Mesodermal cell (in vitro differentiated cells): ENCODE data around the gene IGSF8.

Source experiments
- H3K27ac ChIP-seq: 2 replicates; pipeline ENCODE4 v1.7.0; 2013; ENCODE audit warnings: mild to moderate bottlenecking, low read depth, low read length, moderate library complexity; ENCODE audit not compliant: severe bottlenecking
- H3K36me3 ChIP-seq: 2 replicates; pipeline ENCODE4 v1.7.1; 2013; ENCODE audit warnings: mild to moderate bottlenecking, low read length, moderate library complexity; ENCODE audit not compliant: control insufficient read depth, insufficient read depth
- H3K4me1 ChIP-seq: one replicate; pipeline ENCODE4 v1.7.1; 2013; ENCODE audit warnings: mild to moderate bottlenecking, low read length; ENCODE audit not compliant: insufficient read depth, control insufficient read depth, poor library complexity, severe bottlenecking
- H3K4me3 ChIP-seq: 2 replicates; pipeline ENCODE4 v1.7.0; 2013; ENCODE audit warnings: low read length, control low read depth, mild to moderate bottlenecking; ENCODE audit not compliant: insufficient read depth, poor library complexity, severe bottlenecking; ENCODE audit errors: extremely low read depth
- H3K9me3 ChIP-seq: 2 replicates; pipeline ENCODE4 v1.7.1; 2013; ENCODE audit warnings: mild to moderate bottlenecking, low read length, moderate library complexity; ENCODE audit not compliant: control insufficient read depth
- WGBS, 2 experiments: methylation state at CpG; one replicate each; pipeline ENCODE4 v1.1.5; 2013; ENCODE audit warnings: missing lambda C conversion rate in 2 of 2; ENCODE audit not compliant: insufficient coverage in 2 of 2; 5-methylcytosine and 5-hydroxymethylcytosine counted together

The IGSF8 gene

DNA sequence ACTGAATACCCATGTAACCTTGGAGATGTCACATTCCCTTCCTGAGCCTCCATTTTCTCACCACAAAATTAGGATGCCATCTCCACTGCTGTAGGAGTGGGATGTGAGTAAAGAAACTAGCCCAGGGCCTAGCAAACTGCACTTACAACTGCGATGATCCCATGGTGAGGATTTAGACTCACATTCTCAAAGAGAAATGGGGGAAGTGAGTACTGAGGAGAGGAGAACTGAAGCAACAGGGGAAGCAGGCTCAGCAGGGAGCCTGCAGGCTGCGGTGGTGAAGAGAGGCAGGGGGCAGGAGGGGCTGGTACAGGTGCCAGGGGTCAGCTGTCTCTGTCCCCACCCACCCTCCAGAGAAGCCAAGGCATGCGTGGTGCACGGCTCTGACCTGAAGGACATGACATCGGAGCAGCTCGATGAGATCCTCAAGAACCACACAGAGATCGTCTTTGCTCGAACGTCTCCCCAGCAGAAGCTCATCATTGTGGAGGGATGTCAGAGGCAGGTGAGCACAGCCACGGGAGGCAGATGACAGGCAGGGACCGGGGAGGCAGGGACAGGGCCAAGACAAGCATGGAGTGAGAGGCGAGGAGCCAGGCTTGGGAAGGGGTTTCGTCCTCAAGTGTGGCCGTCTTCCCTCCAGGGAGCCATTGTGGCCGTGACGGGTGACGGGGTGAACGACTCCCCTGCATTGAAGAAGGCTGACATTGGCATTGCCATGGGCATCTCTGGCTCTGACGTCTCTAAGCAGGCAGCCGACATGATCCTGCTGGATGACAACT lies 36.6 kb upstream of the IGSF8 start:
- no peak overlapping the region for H3K4me3 ChIP-seq
- WGBS, 2 experiments, result 92 to 93% methylated on average over 17 to 18 of the region's 20 CpGs
- H3K27ac ChIP-seq, result no peak overlapping the region
- H3K36me3 ChIP-seq, result no peaks in the 10 kb centered on the region
- no peaks in the 10 kb centered on the region for H3K4me1 ChIP-seq
- no peaks in the 10 kb centered on the region for H3K9me3 ChIP-seq

DNA sequence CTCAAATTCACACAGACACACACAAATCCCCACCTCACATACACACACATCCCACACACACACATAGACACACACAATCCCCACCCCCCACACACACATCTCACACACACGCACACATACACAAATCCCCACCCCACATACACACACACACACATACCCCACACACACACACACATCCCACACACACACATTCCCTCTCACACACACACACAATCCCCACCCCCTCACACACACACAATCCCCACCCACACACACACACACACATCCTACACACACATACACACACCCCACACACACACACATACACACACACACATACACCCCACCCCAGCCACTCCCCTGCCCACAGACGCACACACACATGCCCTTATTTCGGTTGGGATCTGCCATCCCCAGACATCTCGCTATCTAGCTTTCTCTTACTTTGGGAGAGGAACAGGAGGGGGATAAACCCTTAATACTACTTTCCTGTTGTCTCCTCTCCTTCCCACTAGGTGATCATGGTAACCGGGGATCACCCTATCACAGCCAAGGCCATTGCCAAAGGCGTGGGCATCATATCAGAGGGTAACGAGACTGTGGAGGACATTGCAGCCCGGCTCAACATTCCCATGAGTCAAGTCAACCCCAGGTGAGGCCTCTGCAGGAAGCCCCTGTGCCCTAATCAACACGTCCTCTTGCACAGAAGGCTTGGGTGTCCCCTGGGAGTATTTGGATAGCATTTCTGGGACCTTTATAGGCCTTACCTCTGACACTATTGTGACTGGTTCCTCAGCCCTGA lies 35.8 kb upstream of the IGSF8 start:
- Histone ChIP-seq H3K4me1 (peaks cover 3% of the 10 kb centered on the region), H3K4me3 (no peak overlapping the region), H3K9me3 (no peaks in the 10 kb centered on the region), H3K36me3 (no peaks in the 10 kb centered on the region), H3K27ac (no peak overlapping the region)
- WGBS, 2 experiments, result 90 to 98% methylated on average over 5 to 9 of the region's 9 CpGs

DNA sequence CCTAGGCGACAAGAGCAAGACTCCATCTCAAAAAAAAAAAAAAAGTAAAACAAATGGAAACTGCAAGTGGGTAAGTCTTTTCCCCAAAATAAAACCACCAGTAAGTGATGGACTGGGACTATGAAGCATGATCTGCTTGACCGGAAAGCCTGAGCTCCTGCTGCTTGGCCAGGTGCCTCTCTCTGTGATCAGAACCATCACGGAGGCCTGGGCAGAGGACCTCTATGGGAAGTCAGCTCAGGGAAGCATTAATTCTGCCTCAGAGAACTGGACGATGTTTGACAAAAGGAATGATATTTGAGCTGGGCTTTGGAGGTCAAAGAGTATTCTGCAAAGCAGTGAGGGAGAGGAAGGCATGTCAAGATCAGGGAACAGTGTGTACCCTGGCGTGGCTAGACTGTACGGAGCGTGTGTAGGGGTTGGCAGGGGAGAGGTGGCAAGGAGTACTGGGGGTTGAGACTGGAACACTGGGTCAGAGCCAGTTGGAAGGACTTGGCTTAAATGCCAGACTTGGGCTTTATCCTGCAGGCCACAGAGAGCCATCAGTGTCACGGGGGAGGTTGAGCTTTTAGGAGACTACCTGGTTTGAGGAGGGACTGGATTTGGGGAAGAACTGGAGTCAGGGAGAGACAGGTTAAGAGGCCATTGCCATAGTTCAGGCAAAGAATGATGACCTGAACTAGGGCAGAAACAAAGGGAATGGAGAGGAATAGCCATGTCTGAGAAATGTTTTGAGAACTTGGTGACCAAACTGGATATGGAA lies 33.6 kb upstream of the IGSF8 start:
- 93 to 94% methylated on average over 6 to 7 of the region's 8 CpGs for WGBS, 2 experiments
- Histone ChIP-seq H3K9me3 (no peaks in the 10 kb centered on the region), H3K36me3 (no peaks in the 10 kb centered on the region), H3K4me3 (no peak overlapping the region), H3K27ac (no peak overlapping the region), H3K4me1 (peaks cover 17% of the 10 kb centered on the region)

DNA sequence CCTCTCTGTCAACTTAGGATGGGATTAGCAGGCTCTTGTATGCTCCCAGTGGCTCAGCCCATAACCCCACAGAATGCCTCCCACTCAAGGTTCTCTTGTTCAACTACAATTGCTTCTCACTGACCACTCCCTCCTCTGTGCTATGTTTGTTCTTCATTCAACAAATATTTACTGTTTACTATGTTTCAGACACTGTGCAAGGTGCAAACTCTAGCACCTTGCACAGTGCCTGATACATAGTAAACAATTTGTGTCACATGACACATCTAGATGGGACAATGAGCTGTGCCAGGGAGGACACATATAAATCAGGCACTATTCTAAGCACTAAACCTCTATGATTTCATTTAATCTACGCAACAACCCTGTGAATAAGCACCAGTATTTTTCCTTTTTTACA lies 32.5 kb upstream of the IGSF8 start:
- WGBS, 2 experiments, result 100% methylated on average over 1 of the region's 1 CpG; no CpG with 5 or more reads in 1 of the 2 experiments
- Histone ChIP-seq H3K27ac (no peak overlapping the region), H3K4me3 (no peak overlapping the region), H3K4me1 (peaks cover 17% of the 10 kb centered on the region), H3K9me3 (no peaks in the 10 kb centered on the region), H3K36me3 (no peaks in the 10 kb centered on the region)

DNA sequence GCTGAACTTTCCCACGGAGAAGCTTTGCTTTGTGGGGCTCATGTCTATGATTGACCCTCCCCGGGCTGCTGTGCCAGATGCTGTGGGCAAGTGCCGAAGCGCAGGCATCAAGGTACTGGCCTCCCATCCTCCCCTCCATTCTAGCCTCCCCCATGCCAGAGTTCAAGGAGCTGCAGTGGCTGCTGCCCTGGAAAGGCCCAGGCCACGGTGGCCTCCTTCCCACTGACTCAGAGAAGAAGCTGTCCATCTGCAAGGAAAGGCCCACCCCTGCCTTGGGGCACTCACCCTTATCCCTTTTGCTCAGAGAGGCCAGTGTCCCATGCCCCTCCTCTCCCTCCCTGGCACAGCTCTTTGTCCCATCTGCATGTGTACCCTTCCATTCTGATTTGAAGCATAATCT lies 32.1 kb upstream of the IGSF8 start:
- Histone ChIP-seq H3K27ac (no peak overlapping the region), H3K4me3 (no peak overlapping the region), H3K36me3 (no peaks in the 10 kb centered on the region), H3K9me3 (no peaks in the 10 kb centered on the region), H3K4me1 (peaks cover 17% of the 10 kb centered on the region)
- WGBS, 2 experiments, result 93 to 95% methylated on average over 2 to 5 of the region's 5 CpGs

DNA sequence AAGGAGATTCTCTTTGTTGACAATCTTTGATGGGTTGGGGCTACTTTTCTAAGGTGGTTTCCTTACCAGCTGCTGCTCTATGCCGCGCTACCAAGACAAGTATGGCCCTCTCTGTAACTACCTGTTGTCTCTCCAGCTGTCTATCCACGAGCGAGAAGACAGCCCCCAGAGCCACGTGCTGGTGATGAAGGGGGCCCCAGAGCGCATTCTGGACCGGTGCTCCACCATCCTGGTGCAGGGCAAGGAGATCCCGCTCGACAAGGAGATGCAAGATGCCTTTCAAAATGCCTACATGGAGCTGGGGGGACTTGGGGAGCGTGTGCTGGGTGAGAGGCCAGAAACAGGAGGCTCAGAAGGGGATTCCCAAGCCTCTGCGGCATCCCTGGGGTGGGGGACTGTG lies 31.5 kb upstream of the IGSF8 start:
- Histone ChIP-seq H3K4me3 (no peak overlapping the region), H3K9me3 (no peaks in the 10 kb centered on the region), H3K4me1 (peaks cover 23% of the 10 kb centered on the region), H3K27ac (no peak overlapping the region), H3K36me3 (no peaks in the 10 kb centered on the region)
- WGBS, 2 experiments, result 91 to 93% methylated on average over 7 to 11 of the region's 11 CpGs

DNA sequence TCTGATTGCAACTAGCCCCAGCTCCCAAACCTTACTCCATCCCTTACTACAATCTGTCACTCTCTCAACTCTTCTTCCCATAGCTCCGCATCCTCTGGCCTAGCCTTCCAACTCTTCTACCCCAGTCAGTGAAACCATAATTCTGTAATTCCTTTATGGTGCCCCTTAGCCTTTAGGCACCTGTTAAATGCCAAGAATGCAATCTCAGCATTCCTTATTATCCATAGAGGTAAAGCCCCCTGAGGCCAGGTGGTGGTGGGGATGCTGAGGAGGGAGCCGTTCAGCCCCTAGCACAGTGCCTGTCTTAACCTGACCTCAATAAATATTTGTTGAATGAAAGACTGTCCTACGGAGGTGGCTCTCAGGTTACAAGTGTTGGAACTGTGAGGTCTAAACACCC lies 31.1 kb upstream of the IGSF8 start:
- Histone ChIP-seq H3K9me3 (no peaks in the 10 kb centered on the region), H3K27ac (no peak overlapping the region), H3K4me3 (no peak overlapping the region), H3K4me1 (peaks cover 26% of the 10 kb centered on the region), H3K36me3 (no peaks in the 10 kb centered on the region)
- WGBS, 2 experiments, result 100% methylated on average over 1 of the region's 3 CpGs

DNA sequence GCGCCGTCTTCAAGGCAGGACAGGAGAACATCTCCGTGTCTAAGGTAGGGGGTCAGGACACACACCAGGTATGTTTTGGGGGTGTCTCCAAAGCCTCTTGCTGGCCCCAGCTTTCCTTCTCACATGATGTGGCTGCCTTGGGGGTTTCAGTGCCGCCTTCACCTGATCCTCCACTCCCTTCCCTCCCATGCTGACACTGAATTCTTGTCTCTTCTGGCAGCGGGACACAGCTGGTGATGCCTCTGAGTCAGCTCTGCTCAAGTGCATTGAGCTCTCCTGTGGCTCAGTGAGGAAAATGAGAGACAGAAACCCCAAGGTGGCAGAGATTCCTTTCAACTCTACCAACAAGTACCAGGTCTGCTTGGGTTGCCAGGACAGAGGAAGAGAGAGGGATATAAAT lies 30.6 kb upstream of the IGSF8 start:
- H3K9me3 ChIP-seq, result no peaks in the 10 kb centered on the region
- no peaks in the 10 kb centered on the region for H3K36me3 ChIP-seq
- H3K27ac ChIP-seq, result no peak overlapping the region
- H3K4me1 ChIP-seq, result peaks cover 30% of the 10 kb centered on the region
- 94 to 100% methylated on average over 2 to 5 of the region's 5 CpGs for WGBS, 2 experiments
- H3K4me3 ChIP-seq, result no peak overlapping the region

DNA sequence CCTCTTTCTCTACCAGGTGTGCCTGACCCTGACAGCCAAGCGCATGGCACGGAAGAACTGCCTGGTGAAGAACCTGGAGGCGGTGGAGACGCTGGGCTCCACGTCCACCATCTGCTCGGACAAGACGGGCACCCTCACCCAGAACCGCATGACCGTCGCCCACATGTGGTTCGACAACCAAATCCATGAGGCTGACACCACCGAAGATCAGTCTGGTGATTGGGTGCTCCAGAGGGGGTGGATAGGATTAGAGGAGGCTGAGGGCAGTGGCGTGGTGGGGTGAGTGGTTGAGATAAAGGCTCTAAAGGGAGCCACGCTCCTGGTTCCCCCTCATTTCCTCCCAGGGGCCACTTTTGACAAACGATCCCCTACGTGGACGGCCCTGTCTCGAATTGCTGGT lies 30.2 kb upstream of the IGSF8 start:
- H3K27ac ChIP-seq, result no peak overlapping the region
- no peaks in the 10 kb centered on the region for H3K36me3 ChIP-seq
- no peaks in the 10 kb centered on the region for H3K9me3 ChIP-seq
- 80 to 89% methylated on average over 10 to 11 of the region's 18 CpGs for WGBS, 2 experiments
- peaks cover 30% of the 10 kb centered on the region for H3K4me1 ChIP-seq
- no peak overlapping the region for H3K4me3 ChIP-seq

DNA sequence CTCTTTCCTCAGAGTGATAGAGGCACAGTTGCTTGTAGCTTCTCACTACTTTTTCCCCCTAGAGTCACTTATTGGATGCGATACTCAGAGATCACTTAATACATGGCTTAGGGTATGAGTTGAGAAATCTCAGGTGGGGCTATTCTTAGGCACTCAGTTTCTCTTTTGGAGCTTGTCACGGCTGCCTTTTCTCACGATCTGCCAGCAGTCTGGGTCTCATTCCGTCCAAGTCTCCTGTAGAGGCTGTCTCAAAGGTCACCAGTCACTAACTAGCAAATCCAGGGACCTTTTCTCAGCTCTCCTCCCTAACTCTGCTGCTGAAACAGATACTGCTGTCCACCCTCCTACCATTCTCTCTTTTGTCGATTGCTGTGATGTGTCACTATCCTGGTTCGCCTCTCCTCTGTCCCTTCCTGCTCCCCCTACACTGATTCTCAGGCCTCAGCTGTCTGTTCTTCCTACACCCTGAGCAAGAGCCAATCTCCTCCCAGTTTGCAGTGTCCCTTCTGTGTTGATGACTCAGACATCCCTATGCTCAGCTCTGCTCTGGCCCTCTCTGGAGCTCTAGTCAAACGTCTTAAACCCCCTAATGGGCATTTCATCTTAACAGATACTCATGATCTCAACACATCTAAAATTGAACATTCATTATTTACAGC lies 29.6 kb upstream of the IGSF8 start:
- Histone ChIP-seq H3K36me3 (no peaks in the 10 kb centered on the region), H3K4me1 (peaks cover 30% of the 10 kb centered on the region), H3K4me3 (no peak overlapping the region), H3K27ac (peak overlapping the region; percentile 16), H3K9me3 (no peaks in the 10 kb centered on the region)
- 87 to 97% methylated on average over 5 to 6 of the region's 7 CpGs for WGBS, 2 experiments
